ENCODE data around the gene KSR2. TPM values are rescaled to one million over a fixed set of nuclear protein-coding genes. Genes with fewer than 3 reads are reported as not detected.

Gene KSR2
- total RNA-seq, 1 experiment from 2014 or later = 1.3 TPM

DNA sequence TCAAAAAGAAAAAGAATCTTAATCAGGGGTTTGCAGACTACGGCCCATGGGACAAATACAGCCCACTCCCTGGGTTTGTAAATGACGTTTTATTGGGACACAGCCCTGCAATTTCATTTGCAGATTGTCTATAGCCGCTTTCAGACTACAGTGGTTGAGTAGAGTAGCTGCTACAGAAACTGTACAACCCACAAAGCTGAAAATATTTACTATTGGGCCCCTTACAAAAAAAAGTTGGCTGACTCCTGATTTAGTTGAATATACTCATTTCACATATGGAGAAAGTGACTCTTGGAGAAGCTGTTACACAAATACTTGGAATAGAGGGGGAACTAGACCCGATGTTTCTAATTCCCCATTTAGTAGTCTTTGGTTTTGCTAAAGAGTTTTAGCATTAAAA lies 444.8 kb downstream of the KSR2 start:
- WGBS (ENCODE audit: extremely low coverage, insufficient read length, low lambda C conversion rate) = no CpG with 5 or more reads among the region's 4 CpGs
- H3K23ac ChIP-seq (ENCODE audit: insufficient read length, low read depth, low read length) = no peak overlapping the region
- no peak overlapping the region for H4K5ac ChIP-seq (ENCODE audit: insufficient read length, low read depth, low read length)
- no peak overlapping the region for H2BK12ac ChIP-seq (ENCODE audit: insufficient read length, low read depth, low read length)
- no peak overlapping the region for H2BK15ac ChIP-seq (ENCODE audit: low read depth, low read length)
- no peaks in the 10 kb centered on the region for H3K79me2 ChIP-seq (ENCODE audit: insufficient read depth, low read length)
- Mint-ChIP-seq H3K27ac (no peak overlapping the region), H3K9me3 (no peaks in the 10 kb centered on the region), H3K4me3 (no peak overlapping the region), H3K36me3 (ENCODE audit: insufficient read depth in 1 of 3, low read depth in 3 of 3) (no peaks in the 10 kb centered on the region; a peak in 1 of 7 replicates), H3K4me1 (peaks cover 0 to 5% of the 10 kb centered on the region in 2 experiments; a peak in 2 of 4 replicates), H3K27me3 (ENCODE audit: low read depth) (no peaks in the 10 kb centered on the region)
- DNase-seq = no peak
- no peaks in the 10 kb centered on the region for H3K23me2 ChIP-seq (ENCODE audit: insufficient read length, low read depth, low read length, poor library complexity, severe bottlenecking)
- H2BK5ac ChIP-seq (ENCODE audit: insufficient read length, low read length) = no peak overlapping the region
- no peak overlapping the region for H4K8ac ChIP-seq (replicated peaks; ENCODE audit: insufficient read length, low read depth, low read length)
- H4K20me1 ChIP-seq (ENCODE audit: control insufficient read depth, insufficient read depth, insufficient read length) = no peaks in the 10 kb centered on the region
- no peak overlapping the region for H3K4ac ChIP-seq (ENCODE audit: low read depth, low read length)
- H3K79me1 ChIP-seq (ENCODE audit: insufficient read depth, low read depth, low read length, poor library complexity, severe bottlenecking) = no peaks in the 10 kb centered on the region
- H3K14ac ChIP-seq (ENCODE audit: insufficient read depth, low read length) = no peak overlapping the region
- no peak overlapping the region for H3K56ac ChIP-seq (ENCODE audit: insufficient read length, low read depth, low read length)
- H2BK120ac ChIP-seq (ENCODE audit: low read depth, low read length, poor library complexity, severe bottlenecking) = no peak overlapping the region
- no peak overlapping the region for H3K9ac ChIP-seq (ENCODE audit: extremely low read depth, insufficient read length, low read length)
- no peak overlapping the region for H2BK20ac ChIP-seq (ENCODE audit: low read depth, low read length, poor library complexity, severe bottlenecking)
- H3T11ph ChIP-seq (ENCODE audit: low read length) = no peak overlapping the region
- no peak overlapping the region for H4K91ac ChIP-seq (ENCODE audit: insufficient read length, low read depth, low read length)
- no peak overlapping the region for H3K27ac ChIP-seq (ENCODE audit: insufficient read length, low read depth, low read length)
- H3K4me1 ChIP-seq (ENCODE audit: insufficient read depth, low read length) = no peaks in the 10 kb centered on the region
- H3K27me3 ChIP-seq (ENCODE audit: insufficient read depth, low read length) = no peaks in the 10 kb centered on the region
- no peak overlapping the region for H3K18ac ChIP-seq (ENCODE audit: insufficient read length, low read depth, low read length)
- no peak overlapping the region for H2AK5ac ChIP-seq (ENCODE audit: insufficient read length, low read length)
- no peak overlapping the region for H2AFZ ChIP-seq (ENCODE audit: low read length)
- H3K9me3 ChIP-seq (ENCODE audit: control insufficient read depth, low read depth, low read length) = no peaks in the 10 kb centered on the region
- H3K4me2 ChIP-seq (ENCODE audit: insufficient read depth, insufficient read length, low read length) = no peak overlapping the region
- TF ChIP-seq, protein P1, sequence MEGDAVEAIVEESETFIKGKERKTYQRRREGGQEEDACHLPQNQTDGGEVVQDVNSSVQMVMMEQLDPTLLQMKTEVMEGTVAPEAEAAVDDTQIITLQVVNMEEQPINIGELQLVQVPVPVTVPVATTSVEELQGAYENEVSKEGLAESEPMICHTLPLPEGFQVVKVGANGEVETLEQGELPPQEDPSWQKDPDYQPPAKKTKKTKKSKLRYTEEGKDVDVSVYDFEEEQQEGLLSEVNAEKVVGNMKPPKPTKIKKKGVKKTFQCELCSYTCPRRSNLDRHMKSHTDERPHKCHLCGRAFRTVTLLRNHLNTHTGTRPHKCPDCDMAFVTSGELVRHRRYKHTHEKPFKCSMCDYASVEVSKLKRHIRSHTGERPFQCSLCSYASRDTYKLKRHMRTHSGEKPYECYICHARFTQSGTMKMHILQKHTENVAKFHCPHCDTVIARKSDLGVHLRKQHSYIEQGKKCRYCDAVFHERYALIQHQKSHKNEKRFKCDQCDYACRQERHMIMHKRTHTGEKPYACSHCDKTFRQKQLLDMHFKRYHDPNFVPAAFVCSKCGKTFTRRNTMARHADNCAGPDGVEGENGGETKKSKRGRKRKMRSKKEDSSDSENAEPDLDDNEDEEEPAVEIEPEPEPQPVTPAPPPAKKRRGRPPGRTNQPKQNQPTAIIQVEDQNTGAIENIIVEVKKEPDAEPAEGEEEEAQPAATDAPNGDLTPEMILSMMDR (conservative IDR thresholded peaks at IDR 0.05) = no peak

Data from H9 (cell line).